Neuronal stem cell (in vitro differentiated cells): ENCODE measurements around the gene AHRR.

Experiments
- DNase-seq: peaks from one replicate; pipeline ENCODE4 v3.0.0-alpha.2; 2013; ENCODE audit warnings: low spot score
- H2AFZ ChIP-seq: one replicate; pipeline ENCODE4 v1.6.1; 2013; ENCODE audit warnings: mild to moderate bottlenecking, low read length, inconsistent platforms
- H2AK5ac ChIP-seq: 2 replicates; pipeline ENCODE4 v1.6.1; 2013; ENCODE audit warnings: low read depth, mild to moderate bottlenecking, inconsistent platforms, low read length, moderate library complexity, mixed read lengths
- H2BK120ac ChIP-seq: 2 replicates; pipeline ENCODE4 v1.6.1; 2013; ENCODE audit warnings: low read depth, mild to moderate bottlenecking, inconsistent platforms, low read length, moderate library complexity, mixed read lengths
- H2BK12ac ChIP-seq: one replicate; pipeline ENCODE4 v1.6.1; 2013; ENCODE audit warnings: low read length, inconsistent platforms
- H2BK15ac ChIP-seq: 2 replicates; pipeline ENCODE4 v1.6.1; 2013; ENCODE audit warnings: mild to moderate bottlenecking, low read length, inconsistent platforms, mixed read lengths
- H2BK5ac ChIP-seq: one replicate; pipeline ENCODE4 v1.6.1; 2013; ENCODE audit warnings: inconsistent platforms, mild to moderate bottlenecking, low read length, moderate library complexity
- H3K14ac ChIP-seq: one replicate; pipeline ENCODE4 v1.6.1; 2013; ENCODE audit warnings: low read length, inconsistent platforms
- H3K18ac ChIP-seq: 2 replicates; pipeline ENCODE4 v1.6.1; 2013; ENCODE audit warnings: low read length, inconsistent platforms
- H3K23ac ChIP-seq: 2 replicates; pipeline ENCODE4 v1.6.1; 2013; ENCODE audit warnings: low read depth, mild to moderate bottlenecking, mixed read lengths, low read length, inconsistent platforms; ENCODE audit not compliant: poor library complexity
- H3K27ac ChIP-seq: replicated peaks from 3 replicates; pipeline ENCODE4 v1.5.1; 2013; ENCODE audit warnings: low read length, inconsistent platforms
- H3K27me3 ChIP-seq, 3 experiments: 2 replicates each; pipeline ENCODE4 v1.6.1; 2013; ENCODE audit warnings: low read length in 3 of 3, mild to moderate bottlenecking in 2 of 3, inconsistent platforms in 1 of 3, low read depth in 1 of 3, mixed read lengths in 1 of 3, moderate library complexity in 1 of 3; ENCODE audit not compliant: control insufficient read depth in 3 of 3, insufficient read depth in 3 of 3
- H3K36me3 ChIP-seq, 2 donors: replicated peaks in 1 of 2; 2 replicates each; pipeline ENCODE4 v1.6.1; 2013; ENCODE audit warnings: low read length in 2 of 2; ENCODE audit not compliant: control insufficient read depth in 2 of 2, insufficient read depth in 2 of 2
- H3K4ac ChIP-seq: 2 replicates; pipeline ENCODE4 v1.6.1; 2013; ENCODE audit warnings: inconsistent platforms, mild to moderate bottlenecking, low read length, moderate library complexity
- H3K4me1 ChIP-seq, 2 donors: 1 replicate in 1 of 2; 2 replicates in 1 of 2; pipeline ENCODE4 v1.6.1; 2013; ENCODE audit warnings: low read length in 2 of 2, low read depth in 1 of 2; ENCODE audit not compliant: control insufficient read depth in 2 of 2, insufficient read depth in 1 of 2
- H3K4me2 ChIP-seq: one replicate; pipeline ENCODE4 v1.6.1; 2013; ENCODE audit warnings: mild to moderate bottlenecking, low read length, inconsistent platforms; ENCODE audit not compliant: insufficient read depth, poor library complexity, severe bottlenecking
- H3K4me3 ChIP-seq, 2 donors: 2 replicates each; pipeline ENCODE4 v1.5.1; 2013; ENCODE audit warnings: low read length in 2 of 2, mild to moderate bottlenecking in 2 of 2, inconsistent platforms in 1 of 2, moderate library complexity in 1 of 2
- H3K79me1 ChIP-seq: one replicate; pipeline ENCODE4 v1.6.1; 2013; ENCODE audit warnings: low read depth, mild to moderate bottlenecking, inconsistent platforms, low read length, moderate library complexity
- H3K9ac ChIP-seq: one replicate; pipeline ENCODE4 v1.6.1; 2013; ENCODE audit warnings: mild to moderate bottlenecking, low read depth, low read length, inconsistent platforms; ENCODE audit not compliant: poor library complexity
- H3K9me3 ChIP-seq, 2 donors: replicated peaks in 1 of 2; 2 replicates each; pipeline versions ENCODE3 to v1.6.1; 2013; ENCODE audit warnings: low read length in 2 of 2, mild to moderate bottlenecking in 2 of 2, inconsistent platforms in 1 of 2, low read depth in 1 of 2, mixed read lengths in 1 of 2, moderate library complexity in 1 of 2; ENCODE audit not compliant: control insufficient read depth in 2 of 2, insufficient read depth in 1 of 2
- H4K8ac ChIP-seq: one replicate; pipeline ENCODE4 v1.6.1; 2013; ENCODE audit warnings: low read depth, mild to moderate bottlenecking, inconsistent platforms, low read length, moderate library complexity
- H4K91ac ChIP-seq: one replicate; pipeline ENCODE4 v1.6.1; 2013; ENCODE audit warnings: low read length, low read depth, mild to moderate bottlenecking, inconsistent platforms; ENCODE audit not compliant: poor library complexity
- WGBS, 2 donors: extraction: QIAGEN DNeasy Blood & Tissue Kit; methylation state at CpG; one replicate each; pipeline ENCODE4 v1.1.7; 2013; ENCODE audit warnings: missing lambda C conversion rate in 2 of 2, mixed read lengths in 1 of 2; ENCODE audit not compliant: insufficient read length in 2 of 2, insufficient replicate concordance in 1 of 2; ENCODE audit errors: extremely low coverage in 2 of 2; 5-methylcytosine and 5-hydroxymethylcytosine counted together

Gene AHRR

DNA sequence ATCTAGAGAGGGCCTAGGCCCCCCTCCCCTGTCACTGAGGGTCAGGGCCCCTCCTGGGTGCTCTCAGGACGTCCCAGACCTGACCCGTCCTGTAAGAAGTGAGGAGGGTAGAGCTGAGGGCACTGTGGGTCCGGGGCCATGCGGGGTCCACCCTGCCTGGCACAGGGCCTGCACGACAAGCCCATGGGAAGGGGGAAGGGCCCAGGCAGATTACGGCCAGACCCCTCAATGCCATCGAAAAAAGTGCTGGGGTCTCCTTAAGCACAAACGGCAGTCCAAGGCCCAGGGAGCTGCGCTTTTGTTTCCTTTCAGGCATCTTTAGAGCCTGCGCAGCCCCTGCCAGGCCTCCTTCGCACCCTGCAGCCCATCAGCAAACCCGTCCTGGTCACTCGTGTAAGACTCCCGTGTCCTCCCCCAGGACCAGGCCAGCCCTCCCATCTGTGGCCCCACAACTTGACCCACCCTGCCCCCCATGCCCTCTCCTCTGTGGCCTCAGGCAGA lies 117.0 kb downstream of the AHRR start:
- no peak overlapping the region for H3K18ac ChIP-seq
- H2BK5ac ChIP-seq: no peak overlapping the region
- no CpG with 5 or more reads among the region's 14 CpGs for WGBS, 2 donors
- H3K36me3 ChIP-seq: no peaks in the 10 kb centered on the region
- no peak overlapping the region for H2BK120ac ChIP-seq
- no peak for DNase-seq
- no peak overlapping the region for H2BK12ac ChIP-seq
- peaks cover 10 to 29% of the 10 kb centered on the region in 2 donors for H3K4me1 ChIP-seq
- no peak overlapping the region for H3K27ac ChIP-seq
- no peak overlapping the region for H3K4me3 ChIP-seq
- no peak overlapping the region for H2AK5ac ChIP-seq
- H3K27me3 ChIP-seq: peaks cover 0 to 4% (median 0%) of the 10 kb centered on the region in 3 experiments
- H3K9me3 ChIP-seq: peaks cover 0 to 3% of the 10 kb centered on the region in 2 donors
- H3K14ac ChIP-seq: no peak overlapping the region
- H3K23ac ChIP-seq: no peak overlapping the region
- H2AFZ ChIP-seq: peak overlapping the region; percentile 77
- H3K9ac ChIP-seq: no peak overlapping the region
- H4K91ac ChIP-seq: no peak overlapping the region
- H3K79me1 ChIP-seq: peaks cover 11% of the 10 kb centered on the region
- H3K4ac ChIP-seq: no peak overlapping the region
- H4K8ac ChIP-seq: no peak overlapping the region
- no peak overlapping the region for H3K4me2 ChIP-seq
- peak overlapping the region; percentile 15 for H2BK15ac ChIP-seq

DNA sequence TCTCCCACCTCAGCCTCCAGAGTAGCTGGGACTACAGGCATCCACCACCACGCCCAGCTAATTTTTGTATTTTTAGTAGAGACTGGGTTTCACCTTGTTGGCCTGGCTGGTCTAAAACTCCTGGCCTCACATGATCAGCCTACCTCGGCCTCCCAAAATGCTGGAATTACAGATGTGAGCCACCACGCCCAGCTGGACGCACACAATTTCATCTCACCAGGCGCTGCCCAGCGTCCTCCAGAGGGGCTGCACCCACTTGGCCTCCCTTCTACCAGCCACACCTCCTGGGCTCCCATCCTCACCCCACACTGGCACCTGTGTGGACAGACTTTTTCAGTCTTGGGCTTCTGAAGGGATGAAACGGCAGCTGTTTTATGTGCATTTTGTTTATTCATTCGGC lies 117.7 kb downstream of the AHRR start:
- Histone ChIP-seq H3K4ac (no peak overlapping the region), H3K36me3 (no peaks in the 10 kb centered on the region)

DNA sequence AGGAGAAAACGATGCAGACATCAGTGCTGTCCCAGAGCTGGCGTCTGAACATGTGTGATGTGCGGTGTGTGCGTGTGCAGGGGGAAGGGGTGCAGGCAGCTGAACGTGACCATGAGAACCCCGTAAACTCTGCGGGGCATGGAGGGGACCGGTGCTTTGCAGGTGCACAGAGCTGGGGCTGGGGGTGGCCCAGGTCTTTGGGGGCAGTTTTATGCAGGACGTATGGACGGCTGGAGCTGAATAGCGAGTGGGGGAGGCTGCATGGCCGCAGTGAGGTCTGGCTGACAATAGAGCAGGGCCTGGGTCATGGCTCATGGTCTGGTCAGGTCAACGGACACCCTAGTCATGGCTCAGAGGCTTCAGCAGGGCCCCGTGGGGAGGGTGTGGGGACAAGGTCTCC lies 118.1 kb downstream of the AHRR start:
- Histone ChIP-seq H3K4ac (no peak overlapping the region), H3K9ac (no peak overlapping the region), H2BK12ac (no peak overlapping the region), H3K27ac (no peak overlapping the region), H3K4me3 (peak overlapping the region in 1 of 2 donors; percentile 52), H3K27me3 (peaks cover 0 to 4% (median 0%) of the 10 kb centered on the region in 3 experiments), H3K36me3 (no peaks in the 10 kb centered on the region), H3K18ac (no peak overlapping the region), H3K79me1 (peaks cover 12% of the 10 kb centered on the region), H4K91ac (no peak overlapping the region), H2AK5ac (no peak overlapping the region), H2BK15ac (no peak overlapping the region), H4K8ac (no peak overlapping the region), H3K4me2 (no peak overlapping the region), H3K4me1 (peaks cover 14 to 35% of the 10 kb centered on the region in 2 donors), H3K9me3 (peaks cover 0 to 3% of the 10 kb centered on the region in 2 donors), H2BK120ac (no peak overlapping the region), H3K23ac (peak overlapping the region; percentile 26), H2AFZ (peak overlapping the region; percentile 21), H2BK5ac (no peak overlapping the region), H3K14ac (peak overlapping the region; percentile 63)
- no CpG with 5 or more reads among the region's 14 CpGs for WGBS, 2 donors
- no peak for DNase-seq

More for the DNA sequence above, 117.7 kb downstream of the AHRR start:
- Histone ChIP-seq H4K8ac (no peak overlapping the region), H3K14ac (no peak overlapping the region), H2BK5ac (no peak overlapping the region), H2BK15ac (no peak overlapping the region), H2BK120ac (no peak overlapping the region), H2AFZ (peak overlapping the region; percentile 21), H2AK5ac (no peak overlapping the region), H3K18ac (no peak overlapping the region), H2BK12ac (no peak overlapping the region), H3K9me3 (peaks cover 0 to 3% of the 10 kb centered on the region in 2 donors), H3K27ac (no peak overlapping the region), H3K23ac (no peak overlapping the region), H3K79me1 (peaks cover 15% of the 10 kb centered on the region), H3K9ac (no peak overlapping the region), H3K4me1 (peaks cover 14 to 35% of the 10 kb centered on the region in 2 donors), H4K91ac (no peak overlapping the region), H3K4me3 (no peak overlapping the region), H3K4me2 (no peak overlapping the region), H3K27me3 (peaks cover 0 to 4% (median 0%) of the 10 kb centered on the region in 3 experiments)
- no peak for DNase-seq
- no CpG with 5 or more reads among the region's 8 CpGs for WGBS, 2 donors

DNA sequence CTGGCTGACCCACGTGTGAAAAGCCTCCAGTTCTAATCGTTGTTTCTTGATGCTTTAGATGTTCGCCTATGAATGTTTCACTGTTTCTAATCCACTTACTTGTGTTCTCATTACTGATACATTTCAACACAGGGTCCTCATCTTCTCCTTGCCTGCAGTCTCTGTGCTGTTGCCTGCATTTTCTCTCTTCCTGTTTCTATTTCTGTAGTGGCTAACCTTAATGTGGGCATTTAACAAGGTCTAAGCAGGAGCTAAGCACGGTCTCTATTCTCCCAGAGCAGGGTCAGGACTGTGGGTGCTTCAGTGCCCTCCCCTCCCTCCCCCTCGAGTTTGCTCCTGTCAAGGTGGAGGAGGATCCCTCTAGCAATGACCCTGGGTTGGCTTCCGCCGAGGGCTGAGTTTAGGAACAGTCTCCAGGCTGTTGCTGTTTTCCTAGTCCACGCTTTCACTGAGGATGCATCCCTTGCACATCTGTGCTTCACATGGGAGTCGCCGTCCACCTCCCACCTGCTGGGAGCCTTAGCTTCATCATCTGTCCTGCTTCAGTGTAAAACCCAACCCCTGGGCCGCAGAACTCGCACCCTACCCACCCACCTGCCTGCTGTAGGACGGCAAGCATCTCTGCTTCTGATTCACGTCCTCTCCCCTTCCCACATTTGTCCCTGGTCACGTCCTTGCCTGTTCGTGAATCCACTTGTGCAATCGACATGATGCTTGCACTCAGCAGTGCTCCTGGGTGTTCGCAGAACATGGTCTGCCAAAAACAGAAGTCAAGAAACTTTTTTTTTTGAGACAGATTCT lies 119.1 kb downstream of the AHRR start:
- peak overlapping the region; percentile 46 for H3K23ac ChIP-seq
- H3K27ac ChIP-seq: no peak overlapping the region
- WGBS, 2 donors: no CpG with 5 or more reads among the region's 18 CpGs
- no peak overlapping the region for H3K4me2 ChIP-seq
- H3K9ac ChIP-seq: peak overlapping the region; percentile 38
- H4K91ac ChIP-seq: no peak overlapping the region
- no peak overlapping the region for H2AK5ac ChIP-seq
- H3K27me3 ChIP-seq: peaks cover 0 to 4% (median 0%) of the 10 kb centered on the region in 3 experiments
- no peak overlapping the region for H3K4me3 ChIP-seq
- no peak for DNase-seq
- H3K14ac ChIP-seq: no peak overlapping the region
- peaks cover 0 to under 1% of the 10 kb centered on the region in 2 donors for H3K36me3 ChIP-seq
- no peak overlapping the region for H3K18ac ChIP-seq
- H4K8ac ChIP-seq: no peak overlapping the region
- H3K79me1 ChIP-seq: peaks cover 12% of the 10 kb centered on the region
- H2BK15ac ChIP-seq: no peak overlapping the region
- peaks cover 14 to 35% of the 10 kb centered on the region in 2 donors for H3K4me1 ChIP-seq
- no peak overlapping the region for H2BK120ac ChIP-seq
- H2AFZ ChIP-seq: no peak overlapping the region
- H2BK5ac ChIP-seq: no peak overlapping the region
- H3K9me3 ChIP-seq: peaks cover 0 to 3% of the 10 kb centered on the region in 2 donors
- H3K4ac ChIP-seq: no peak overlapping the region
- no peak overlapping the region for H2BK12ac ChIP-seq
